Transverse colon (tissue), 3 donors: ENCODE data around the gene GPC5.
"Not testable (repeated sequence)": the region's sequence is repeated elsewhere in the genome, so short reads cannot be mapped to it uniquely, and the experiment has no call there.

ENCODE experiments used
- POLR2A ChIP-seq: fragments of 450-650 bp; IDR thresholded peaks from one replicate; pipeline ENCODE4 v1.6.1; 2016; ENCODE audit warnings: antibody characterized with exemption, mild to moderate bottlenecking, moderate library complexity
- TF ChIP-seq, protein P1 (sequence below), 5 experiments: fragments of 200-600 bp in 3 of 5; fragments of 450-650 bp in 2 of 5; sonication (generic) in 3 of 5; IDR thresholded peaks; 1 replicate in 2 of 5; 2 replicates in 3 of 5; pipeline ENCODE4 v1.5.1; 2016 to 2017; ENCODE audit warnings: antibody characterized with exemption in 5 of 5, inconsistent platforms in 3 of 5, mild to moderate bottlenecking in 2 of 5, moderate library complexity in 1 of 5

- TF ChIP-seq, protein P1, sequence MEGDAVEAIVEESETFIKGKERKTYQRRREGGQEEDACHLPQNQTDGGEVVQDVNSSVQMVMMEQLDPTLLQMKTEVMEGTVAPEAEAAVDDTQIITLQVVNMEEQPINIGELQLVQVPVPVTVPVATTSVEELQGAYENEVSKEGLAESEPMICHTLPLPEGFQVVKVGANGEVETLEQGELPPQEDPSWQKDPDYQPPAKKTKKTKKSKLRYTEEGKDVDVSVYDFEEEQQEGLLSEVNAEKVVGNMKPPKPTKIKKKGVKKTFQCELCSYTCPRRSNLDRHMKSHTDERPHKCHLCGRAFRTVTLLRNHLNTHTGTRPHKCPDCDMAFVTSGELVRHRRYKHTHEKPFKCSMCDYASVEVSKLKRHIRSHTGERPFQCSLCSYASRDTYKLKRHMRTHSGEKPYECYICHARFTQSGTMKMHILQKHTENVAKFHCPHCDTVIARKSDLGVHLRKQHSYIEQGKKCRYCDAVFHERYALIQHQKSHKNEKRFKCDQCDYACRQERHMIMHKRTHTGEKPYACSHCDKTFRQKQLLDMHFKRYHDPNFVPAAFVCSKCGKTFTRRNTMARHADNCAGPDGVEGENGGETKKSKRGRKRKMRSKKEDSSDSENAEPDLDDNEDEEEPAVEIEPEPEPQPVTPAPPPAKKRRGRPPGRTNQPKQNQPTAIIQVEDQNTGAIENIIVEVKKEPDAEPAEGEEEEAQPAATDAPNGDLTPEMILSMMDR (IDR thresholded peaks at IDR 0.05), result not testable (repeated sequence)
- TF ChIP-seq POLR2A, result not testable (repeated sequence)
Observed at GRCh38 chr13:91416579-91416978, 18.2 kb downstream of the GPC5 start.
